SHP77 treated with DMSO at 0.1 percent for 48 hours (cell line): ENCODE data around the gene OVCA2.

Source experiments
- DNase-seq: peaks from one replicate; lab custom pipeline; 2025; lab: John Stamatoyannopoulos, UW

OVCA2 gene

GRCh38 chr17:2013994-2014317 is 27.9 kb upstream of the OVCA2 start:
- DNase-seq, result no peak

- no peak for DNase-seq
These were observed 26.5 kb upstream of the OVCA2 start for GRCh38 chr17:2015314-2015713.

GRCh38 chr17:2016494-2016893 is 25.3 kb upstream of the OVCA2 start:
- DNase-seq, result no peak

- DNase-seq, result no peak
These were observed 24.4 kb upstream of the OVCA2 start for GRCh38 chr17:2017274-2017941.

- DNase-seq, result peak; percentile 87
These were observed 22.9 kb upstream of the OVCA2 start for GRCh38 chr17:2018716-2019510.

GRCh38 chr17:2019723-2020122 is 22.1 kb upstream of the OVCA2 start:
- no peak for DNase-seq

GRCh38 chr17:2020721-2021120 is 21.1 kb upstream of the OVCA2 start:
- no peak for DNase-seq

- DNase-seq, result no peak
These were observed 19.1 kb upstream of the OVCA2 start for GRCh38 chr17:2022647-2023240.

GRCh38 chr17:2023256-2023655 is 18.6 kb upstream of the OVCA2 start:
- DNase-seq, result no peak

- no peak for DNase-seq
These were observed 17.9 kb upstream of the OVCA2 start for GRCh38 chr17:2023692-2024571.

GRCh38 chr17:2024572-2025219 is 17.1 kb upstream of the OVCA2 start:
- DNase-seq, result no peak

- peak; percentile 52 for DNase-seq
These were observed 16.6 kb upstream of the OVCA2 start, which contains the start of gene RTN4RL1 for GRCh38 chr17:2025220-2025621. RTN4RL1 (minus strand) TSS chr17:2025334; CDS start chr17:2024865, 469 bp downstream.

GRCh38 chr17:2025622-2026309 is 16.1 kb upstream of the OVCA2 start:
- peak; percentile 39 for DNase-seq

GRCh38 chr17:2027528-2028233 is 14.1 kb upstream of the OVCA2 start:
- DNase-seq, result no peak

GRCh38 chr17:2028234-2028614 is 13.6 kb upstream of the OVCA2 start:
- no peak for DNase-seq

GRCh38 chr17:2028737-2029136 is 13.1 kb upstream of the OVCA2 start:
- DNase-seq, result no peak

GRCh38 chr17:2029911-2030778 is 11.7 kb upstream of the OVCA2 start, which contains the start of gene DPH1:
DPH1 (plus strand) TSS chr17:2030153; CDS start chr17:2030170, 17 bp downstream.
- peak; percentile 86 for DNase-seq

GRCh38 chr17:2030779-2031163 is 11.1 kb upstream of the OVCA2 start:
- DNase-seq, result no peak

- no peak for DNase-seq
These were observed 8.7 kb upstream of the OVCA2 start for GRCh38 chr17:2033153-2033552.
